IPS DF 4.7 (cell line): ENCODE results near the gene MTG1.
"Not testable (repeated sequence)": the region's sequence is repeated elsewhere in the genome, so short reads cannot be mapped to it uniquely, and the experiment has no call there.

Source experiments
- DNase-seq: peaks from one replicate; pipeline ENCODE4 v3.0.0-alpha.2; 2013; ENCODE audit warnings: low spot score; ENCODE audit errors: extremely low read depth

The MTG1 gene

GRCh38 chr10:133358925-133359310 is 35.0 kb upstream of the MTG1 start:
- no peak for DNase-seq

DNA sequence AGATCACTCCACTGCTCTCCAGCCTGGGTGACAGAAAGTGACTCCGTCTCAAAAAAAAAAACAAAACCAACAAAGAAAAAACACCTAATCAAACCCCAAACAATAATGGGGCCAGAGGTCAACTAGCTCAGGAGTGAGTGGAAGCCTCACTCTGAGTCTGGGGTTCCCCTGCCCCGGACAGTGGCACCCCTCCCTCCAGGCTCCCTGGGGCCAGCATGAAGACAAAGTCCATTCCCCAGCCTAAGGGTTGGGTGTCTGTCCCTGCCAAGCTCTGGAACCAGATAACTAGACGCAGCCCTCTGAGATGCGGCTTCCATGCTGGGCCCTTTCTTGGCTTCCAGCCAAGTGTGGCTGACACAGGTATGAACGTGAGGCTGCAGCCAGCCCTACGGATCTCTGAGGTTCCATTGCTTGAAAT is 34.4 kb upstream of the MTG1 start:
- no peak for DNase-seq

DNA sequence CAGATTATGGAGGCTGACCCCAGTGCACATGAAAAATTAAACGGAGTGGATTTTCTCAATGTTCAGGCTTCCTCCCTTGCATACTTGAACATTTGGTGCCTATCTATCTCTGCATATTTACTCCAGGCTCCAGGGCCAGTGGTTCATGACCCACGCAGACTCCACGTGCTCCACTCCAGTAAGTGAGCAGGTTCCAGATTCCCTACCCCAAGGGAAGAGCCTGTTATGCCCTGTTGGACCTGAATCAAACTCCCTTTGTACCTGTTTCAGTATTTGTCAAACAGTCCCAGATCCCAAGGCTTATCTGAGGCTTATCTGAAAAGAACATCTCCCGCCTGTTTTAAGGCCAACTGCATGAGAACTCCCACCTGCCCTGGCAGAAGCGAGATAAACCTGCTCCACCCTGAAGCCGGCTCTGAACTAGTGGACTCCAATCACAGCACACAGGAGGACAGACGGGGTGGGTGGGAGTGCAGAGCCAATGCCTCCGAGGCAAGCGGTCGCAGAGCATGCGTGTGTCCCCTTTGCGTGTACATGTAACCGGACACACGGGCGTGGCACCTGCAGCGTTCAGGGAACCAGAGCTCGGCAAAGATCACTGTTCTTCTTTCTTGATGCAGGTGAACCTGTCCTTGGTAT is 33.9 kb upstream of the MTG1 start:
- DNase-seq = no peak

- DNase-seq = no peak
These were observed 32.7 kb upstream of the MTG1 start for GRCh38 chr10:133361227-133361626.

GRCh38 chr10:133361773-133362441 is 32.0 kb upstream of the MTG1 start:
- no peak for DNase-seq

GRCh38 chr10:133362846-133363245 is 31.1 kb upstream of the MTG1 start:
- DNase-seq = no peak

- DNase-seq = no peak
These were observed 29.1 kb upstream of the MTG1 start for GRCh38 chr10:133364645-133365431.

- DNase-seq = no peak
These were observed 28.4 kb upstream of the MTG1 start for GRCh38 chr10:133365461-133366129.

DNA sequence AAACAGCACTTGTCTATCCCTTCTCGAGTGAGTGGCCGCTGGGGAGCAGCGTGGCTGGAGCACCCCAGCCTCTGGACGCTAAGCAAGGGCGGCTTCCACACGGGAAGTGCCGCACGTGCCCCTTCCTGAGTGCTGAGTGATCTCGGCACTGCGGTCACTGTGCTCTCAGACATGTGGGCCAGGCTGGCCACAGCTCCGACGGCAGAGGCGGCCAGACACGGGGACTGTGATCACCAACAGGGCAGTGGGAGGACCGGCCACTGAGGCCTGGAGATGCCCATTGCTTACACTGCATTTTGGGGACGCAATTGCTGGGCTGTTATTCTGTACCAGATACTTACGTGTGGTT is 27.9 kb upstream of the MTG1 start:
- no peak for DNase-seq

DNA sequence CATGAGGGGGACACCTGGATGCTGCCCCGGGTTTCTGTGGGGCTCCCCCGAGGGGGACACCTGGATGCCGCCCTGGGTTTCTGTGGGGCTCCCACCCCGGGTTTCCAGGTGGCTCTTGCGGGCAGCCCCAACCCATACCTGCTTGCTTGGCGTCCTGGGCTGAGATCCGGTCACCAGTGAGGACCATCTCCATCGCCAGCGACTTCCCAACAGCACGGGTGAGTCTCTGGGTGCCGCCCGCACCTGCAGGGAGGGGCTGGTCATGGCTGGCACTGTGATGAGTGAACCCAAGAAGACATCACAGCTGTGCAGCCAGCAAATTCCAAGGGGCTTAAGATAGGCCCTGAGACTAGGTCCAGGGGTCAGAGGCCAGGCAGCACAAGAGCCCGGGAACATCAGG is 27.2 kb upstream of the MTG1 start:
- no peak for DNase-seq

DNA sequence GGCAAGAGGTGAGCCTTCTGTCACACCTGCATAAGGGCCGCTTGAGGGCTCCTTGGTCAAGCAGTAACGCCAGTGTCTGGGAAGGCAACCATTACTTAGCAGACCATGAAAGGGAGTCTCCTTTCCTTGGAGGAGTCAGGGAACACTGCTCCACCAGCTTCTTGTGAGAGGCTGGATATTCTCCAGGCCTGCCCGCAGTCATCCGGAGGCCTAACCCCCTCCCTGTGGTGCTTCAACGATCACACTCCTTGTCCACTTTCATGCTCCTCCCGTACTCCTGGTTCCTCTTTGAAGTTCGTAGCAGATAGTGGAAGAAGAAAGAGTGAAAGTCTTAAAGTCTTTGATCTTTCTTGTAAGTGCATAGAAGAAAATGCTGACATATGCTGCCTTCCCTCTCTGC is 26.5 kb upstream of the MTG1 start:
- not testable (repeated sequence) for DNase-seq

DNA sequence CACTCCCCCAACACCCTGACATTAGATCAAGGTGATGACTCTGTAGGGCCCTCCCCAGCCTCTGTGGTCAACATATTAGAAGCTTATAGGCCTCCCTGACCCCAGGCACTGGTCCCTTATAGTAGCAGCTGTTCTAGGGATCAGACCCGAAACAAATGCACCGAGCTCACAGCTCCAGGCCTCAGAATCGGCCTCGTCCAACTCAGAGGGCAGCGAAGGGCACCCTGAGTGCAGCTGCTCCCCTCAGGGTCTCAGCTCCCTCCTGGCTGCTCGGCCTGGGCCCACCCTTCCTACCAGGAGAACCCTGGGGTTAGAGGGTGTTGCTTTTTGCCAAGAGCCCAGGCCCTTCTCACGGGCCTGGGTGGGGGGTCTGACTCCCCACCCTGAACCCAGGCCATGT is 25.8 kb upstream of the MTG1 start:
- DNase-seq = no peak

DNA sequence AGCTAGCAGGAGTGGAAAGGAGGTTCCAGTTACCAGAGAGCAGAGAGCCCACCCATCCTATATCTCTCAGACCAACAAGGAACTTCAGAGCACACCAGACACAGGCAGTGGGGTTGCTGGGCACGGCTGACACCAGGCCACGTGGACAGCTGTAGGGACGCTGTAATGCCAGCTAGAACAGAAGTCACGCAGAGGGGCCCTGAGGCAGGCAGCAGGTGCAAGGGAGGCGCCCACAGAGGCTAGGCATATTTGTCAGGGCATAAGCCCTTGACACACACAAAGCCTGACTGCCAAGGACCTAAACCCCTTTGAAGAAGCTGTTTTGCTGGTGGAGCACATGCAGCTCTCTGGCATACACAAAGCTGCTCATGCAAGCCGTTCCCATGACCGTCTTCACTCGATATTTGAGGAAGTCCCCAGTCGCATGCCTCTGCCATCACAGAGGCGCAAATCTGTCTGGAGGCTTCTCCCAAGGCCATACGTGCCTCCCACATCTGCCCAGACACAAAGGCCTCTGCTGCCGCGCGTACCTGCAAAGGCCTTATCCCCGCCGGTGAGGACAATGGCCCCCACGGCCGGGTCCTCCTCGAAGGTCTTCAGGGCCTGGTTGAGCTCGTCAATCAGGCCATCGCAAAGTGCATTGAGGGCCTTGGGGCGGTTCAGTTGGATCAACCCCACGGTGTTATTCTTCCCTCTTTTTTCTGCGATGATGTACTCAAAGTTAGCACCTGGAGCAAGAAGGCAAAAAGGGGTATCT is 23.7 kb upstream of the MTG1 start:
- DNase-seq = no peak

- DNase-seq = no peak
These were observed 21.4 kb upstream of the MTG1 start for GRCh38 chr10:133372507-133372906.

GRCh38 chr10:133373174-133374090 is 20.5 kb upstream of the MTG1 start, which contains the start of gene ECHS1:
Gene ECHS1 (minus strand): TSS chr10:133373354. CDS start chr10:133373333, 21 bp downstream.
- DNase-seq = no peak

GRCh38 chr10:133375357-133376115 is 18.4 kb upstream of the MTG1 start:
- no peak for DNase-seq

DNA sequence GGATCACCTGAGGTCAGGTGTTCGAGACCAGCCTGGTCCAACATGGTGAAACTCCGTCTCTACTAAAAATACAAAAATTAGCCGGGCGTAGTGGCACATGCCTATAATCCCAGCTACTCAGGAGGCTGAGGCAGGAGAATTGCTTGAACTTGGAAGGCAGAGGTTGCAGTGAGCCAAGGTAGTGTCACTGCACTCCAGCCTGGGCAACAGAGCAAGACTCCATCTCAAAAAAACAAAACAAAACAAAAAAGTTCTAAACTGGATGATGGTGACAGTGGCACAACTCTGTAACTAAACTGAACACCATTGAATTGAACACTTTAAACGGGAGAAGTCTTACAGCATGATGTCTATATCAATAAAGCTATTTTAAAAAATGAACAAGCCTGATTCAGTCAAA is 17.8 kb upstream of the MTG1 start:
- not testable (repeated sequence) for DNase-seq

DNA sequence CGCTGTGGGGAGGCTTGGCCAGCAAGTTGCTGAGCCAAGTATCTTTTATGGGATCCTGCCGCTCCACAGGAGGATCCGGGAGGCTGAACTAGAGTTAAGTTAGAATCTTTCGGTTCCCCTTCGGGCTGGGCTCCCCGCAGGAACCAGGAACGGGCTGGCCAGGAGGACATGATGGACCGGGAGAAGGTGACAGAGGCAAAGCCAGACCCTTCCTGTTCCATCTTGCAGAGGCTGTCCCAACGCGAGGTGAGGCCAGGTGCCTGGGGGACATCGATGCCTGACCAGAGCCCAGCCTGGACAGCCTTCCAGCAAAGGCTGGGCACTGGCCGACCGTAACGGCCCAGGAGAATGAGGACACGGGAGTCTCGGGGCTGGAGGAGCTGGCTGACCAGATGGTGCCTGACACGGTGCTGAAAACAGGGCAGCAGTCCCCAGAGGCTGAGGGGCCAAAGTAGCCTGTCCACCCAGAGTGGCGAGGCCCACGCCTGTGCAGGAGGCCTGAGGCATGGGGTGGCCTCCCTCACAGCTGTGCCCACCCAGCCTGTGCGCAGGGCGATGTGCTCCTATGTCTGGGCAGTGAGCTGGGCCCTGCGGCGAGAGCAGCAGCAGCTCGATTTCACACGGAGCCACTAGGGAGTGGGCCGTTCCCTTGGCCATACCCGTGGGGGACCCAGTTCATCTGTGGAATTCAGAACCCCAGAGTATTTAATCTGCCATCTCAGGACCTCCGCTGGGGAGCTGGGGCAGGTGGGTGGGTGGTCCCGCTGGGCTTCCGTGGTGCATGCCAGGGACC is 16.7 kb upstream of the MTG1 start:
- no peak for DNase-seq

GRCh38 chr10:133377818-133378250 is 16.1 kb upstream of the MTG1 start:
- DNase-seq = no peak
